Pancreas (tissue), 10 donors: ENCODE measurements around the gene MTR. TPM values are rescaled to one million over a fixed set of nuclear protein-coding genes. Genes with fewer than 3 reads are reported as not detected.

Source experiments
- ATAC-seq, 4 donors: fragments of 200-7000 bp; cut with Tn5 transposase; one replicate each; pipeline versions ENCODE4 v1.8.0 to v1.9.1; 2020; ENCODE audit warnings: mild to moderate bottlenecking in 4 of 4, moderate library complexity in 4 of 4
- DNase-seq, 6 donors: peaks; one replicate each; pipeline ENCODE4 v3.0.0-alpha.2; 2020
- FAIRE-seq: peaks from 2 replicates; lab custom pipeline; 2012; peaks lifted over from hg19 to GRCh38; lab: Jason Lieb, UNC
- H3K27ac ChIP-seq, 4 donors: fragments of 200-600 bp; sonication (generic); 1 replicate in 3 of 4; 2 replicates in 1 of 4; pipeline versions ENCODE4 v1.5.0 to v1.8.0; 2020
- H3K27me3 ChIP-seq, 4 donors: fragments of 200-600 bp; one replicate each; pipeline ENCODE4 v1.8.0; 2021
- H3K36me3 ChIP-seq, 3 donors: fragments of 200-600 bp; sonication (generic) in 1 of 3; one replicate each; pipeline versions ENCODE4 v1.5.0 to v1.8.0; 2020 to 2021
- H3K4me1 ChIP-seq, 3 donors: fragments of 200-600 bp; one replicate each; pipeline ENCODE4 v1.8.0; 2021
- H3K4me3 ChIP-seq, 4 donors: fragments of 200-600 bp; sonication (generic) in 2 of 4; one replicate each; pipeline versions ENCODE4 v1.5.0 to v1.8.0; 2020 to 2021
- H3K9me3 ChIP-seq, 4 donors: fragments of 200-600 bp; one replicate each; pipeline ENCODE4 v1.8.0; 2021
- WGBS, 2 donors: extraction: QIAGEN DNeasy Blood & Tissue Kit; methylation state at CpG; one replicate each; pipeline ENCODE4 v1.1.7; 2013; 5-methylcytosine and 5-hydroxymethylcytosine counted together
- intact Hi-C, 3 donors: fragments of 100-400 bp; cut with DNase I; formaldehyde crosslinking; loops; one replicate each; pipeline versions ENCODE4 v1.11.1 to v1.14.2; 2022
- polyA plus RNA-seq, 2 donors: library from polyadenylated mRNA; stranded (reverse); fragments of 200-250 nt; gene quantifications; one replicate each; pipeline ENCODE4 v1.2.3, GENCODE V29; 2013
- total RNA-seq, 6 donors: library from RNA; stranded (reverse); fragmentation: NEBNext Ultra II Directional in 4 of 6; extraction: Animal tissue kit (Norgen Biotek cat#: 25700) in 4 of 6; gene quantifications; one replicate each; pipeline versions ENCODE4 v1.2.1 to v1.2.4, GENCODE V29; 2021 to 2023
- TF ChIP-seq, protein P1 (sequence below), 4 donors: fragments of 200-600 bp; sonication (generic) in 3 of 4; IDR thresholded peaks; one replicate each; pipeline versions ENCODE4 v1.5.0 to v1.8.0; 2021; ENCODE audit warnings: antibody characterized with exemption in 4 of 4
- donor health status: healthy with polysubstance abuse.
- donor health status: DM: no; HTN: no; CAD: no; lungs with moderate emphysema.
- donor health status: DM: no; HTN: no; CAD: no.
- donor health status: control.
- donor health status: control.
- donor health status: Bipolar disorder and iron deficiency.
- donor health status: DM: yes; HTN: yes; CAD: no.
- donor health status: DM: no; HTN: no; CAD: no.
- donor health status: DM: no; HTN: no; CAD: no.
- donor health status: DM: yes; HTN: yes; CAD: no.

MTR gene
- total and polyA plus RNA-seq, 8 donors, result 8.1 to 29.1 (median 24.3) TPM

DNA sequence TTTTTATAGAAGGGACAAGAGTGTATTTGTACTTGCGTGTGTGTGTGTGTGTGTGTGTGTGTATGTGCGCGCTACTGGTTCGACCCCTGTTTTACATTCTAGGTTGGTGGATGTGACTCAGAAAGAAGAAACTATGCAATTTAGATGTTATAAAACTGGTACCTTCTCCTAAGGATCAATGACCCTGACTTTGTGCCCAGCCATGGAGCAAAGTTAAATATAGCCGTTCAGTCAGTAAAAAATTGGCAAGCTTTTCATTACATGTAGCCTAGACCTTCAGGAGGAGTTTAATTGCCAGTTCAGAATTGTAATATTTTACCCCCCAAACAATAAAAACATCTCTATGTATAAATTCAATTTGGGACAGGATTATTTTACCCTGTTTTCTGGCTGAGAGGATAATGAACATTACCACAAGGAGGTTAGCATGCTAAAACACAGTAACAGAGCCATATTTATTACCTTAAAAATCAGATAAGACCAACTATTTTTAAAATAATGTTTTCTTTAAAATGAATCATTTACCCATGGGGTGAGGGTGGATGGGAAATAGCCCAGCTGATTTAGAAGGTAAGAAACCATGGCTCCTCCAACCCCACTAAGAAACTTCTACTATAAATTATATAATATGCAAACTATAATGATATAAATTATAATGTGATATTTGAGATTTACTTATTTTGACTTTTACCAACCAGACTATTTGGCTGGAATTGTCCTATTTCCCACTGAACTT is 33.5 kb upstream of the MTR start:
- TF ChIP-seq, protein P1, sequence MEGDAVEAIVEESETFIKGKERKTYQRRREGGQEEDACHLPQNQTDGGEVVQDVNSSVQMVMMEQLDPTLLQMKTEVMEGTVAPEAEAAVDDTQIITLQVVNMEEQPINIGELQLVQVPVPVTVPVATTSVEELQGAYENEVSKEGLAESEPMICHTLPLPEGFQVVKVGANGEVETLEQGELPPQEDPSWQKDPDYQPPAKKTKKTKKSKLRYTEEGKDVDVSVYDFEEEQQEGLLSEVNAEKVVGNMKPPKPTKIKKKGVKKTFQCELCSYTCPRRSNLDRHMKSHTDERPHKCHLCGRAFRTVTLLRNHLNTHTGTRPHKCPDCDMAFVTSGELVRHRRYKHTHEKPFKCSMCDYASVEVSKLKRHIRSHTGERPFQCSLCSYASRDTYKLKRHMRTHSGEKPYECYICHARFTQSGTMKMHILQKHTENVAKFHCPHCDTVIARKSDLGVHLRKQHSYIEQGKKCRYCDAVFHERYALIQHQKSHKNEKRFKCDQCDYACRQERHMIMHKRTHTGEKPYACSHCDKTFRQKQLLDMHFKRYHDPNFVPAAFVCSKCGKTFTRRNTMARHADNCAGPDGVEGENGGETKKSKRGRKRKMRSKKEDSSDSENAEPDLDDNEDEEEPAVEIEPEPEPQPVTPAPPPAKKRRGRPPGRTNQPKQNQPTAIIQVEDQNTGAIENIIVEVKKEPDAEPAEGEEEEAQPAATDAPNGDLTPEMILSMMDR (IDR thresholded peaks at IDR 0.05), result no peak
- Histone ChIP-seq H3K4me3 (no peak overlapping the region), H3K4me1 (peaks cover 20 to 25% (median 23%) of the 10 kb centered on the region in 3 donors), H3K9me3 (no peaks in the 10 kb centered on the region), H3K27ac (peak overlapping the region in 2 of 4 donors; percentile 63 to 66), H3K36me3 (no peaks in the 10 kb centered on the region), H3K27me3 (no peaks in the 10 kb centered on the region)
- 33 to 49% methylated on average over 5 of the region's 5 CpGs for WGBS, 2 donors
- intact Hi-C loops, result no loop called here
- FAIRE-seq (no peak), DNase-seq (peak in 2 of 6 donors; percentile 36 to 40), ATAC-seq (peak; percentile 78 to 90 (median 84))

DNA sequence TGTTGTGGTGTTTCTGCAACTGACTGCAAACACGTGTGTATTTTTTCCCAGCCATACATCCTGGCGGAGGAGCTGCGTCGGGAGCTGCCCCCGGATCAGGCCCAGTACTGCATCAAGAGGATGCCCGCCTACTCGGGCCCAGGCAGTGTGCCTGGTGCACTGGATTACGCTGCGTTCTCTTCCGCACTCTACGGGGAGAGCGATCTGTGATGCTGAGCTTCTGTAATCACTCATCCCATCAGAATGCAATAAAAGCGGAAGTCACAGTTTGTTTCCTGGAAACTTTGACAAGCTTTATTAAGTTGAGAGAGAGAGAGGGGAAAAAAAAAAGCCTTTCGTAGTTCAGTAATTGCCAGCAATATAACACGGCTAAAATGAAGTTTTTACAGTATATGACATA is 32.7 kb upstream of the MTR start:
- intact Hi-C loops, result no loop called here
- WGBS, 2 donors, result 86 to 88% methylated on average over 15 of the region's 15 CpGs
- no peak overlapping the region for H3K4me3 ChIP-seq
- DNase-seq, result no peak
- no peaks in the 10 kb centered on the region for H3K9me3 ChIP-seq
- H3K27ac ChIP-seq, result peak overlapping the region in 2 of 4 donors; percentile 63 to 66
- TF ChIP-seq, protein P1 (IDR thresholded peaks at IDR 0.05), result no peak
- H3K4me1 ChIP-seq, result peaks cover 25 to 28% (median 25%) of the 10 kb centered on the region in 3 donors
- peak in 1 of 4 donors; percentile 32 for ATAC-seq
- no peaks in the 10 kb centered on the region for H3K27me3 ChIP-seq
- no peaks in the 10 kb centered on the region for H3K36me3 ChIP-seq
- FAIRE-seq, result no peak

- TF ChIP-seq, protein P1 (IDR thresholded peaks at IDR 0.05), result no peak
- no peak for DNase-seq
- intact Hi-C loops, result no loop called here
- no peak overlapping the region for H3K4me3 ChIP-seq
- no peaks in the 10 kb centered on the region for H3K27me3 ChIP-seq
- no peak for ATAC-seq
- H3K36me3 ChIP-seq, result no peaks in the 10 kb centered on the region
- 24 to 30% methylated on average over 6 of the region's 6 CpGs for WGBS, 2 donors
- no peak for FAIRE-seq
- H3K27ac ChIP-seq, result peak overlapping the region in 1 of 4 donors; percentile 45
- H3K4me1 ChIP-seq, result peaks cover 16 to 25% (median 23%) of the 10 kb centered on the region in 3 donors
- H3K9me3 ChIP-seq, result no peaks in the 10 kb centered on the region
These were observed 29.3 kb upstream of the MTR start for GRCh38 chr1:236765831-236766230.

DNA sequence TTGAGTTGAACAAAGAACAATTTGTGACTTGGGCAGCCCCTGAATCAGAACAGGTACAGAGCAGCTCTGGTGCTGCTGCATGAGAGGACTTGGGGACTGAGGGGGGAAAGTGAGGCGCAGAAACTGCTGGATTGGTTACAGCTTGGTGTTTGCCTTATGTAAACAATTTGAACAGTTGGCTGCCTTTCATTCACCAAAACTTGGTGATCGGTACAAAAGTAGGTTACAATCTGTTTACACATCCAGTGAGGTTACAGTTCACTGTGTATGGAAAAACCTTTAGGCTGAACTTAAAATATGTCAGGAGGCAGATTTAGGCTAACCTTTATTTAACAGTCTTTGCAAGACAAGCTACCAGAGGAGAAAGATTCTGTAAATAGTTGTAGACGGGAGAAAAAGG is 28.6 kb upstream of the MTR start:
- Histone ChIP-seq H3K36me3 (no peaks in the 10 kb centered on the region), H3K9me3 (no peaks in the 10 kb centered on the region), H3K4me1 (peaks cover 10 to 22% (median 20%) of the 10 kb centered on the region in 3 donors), H3K27ac (peak overlapping the region in 2 of 4 donors; percentile 45 to 47), H3K4me3 (no peak overlapping the region), H3K27me3 (no peaks in the 10 kb centered on the region)
- ATAC-seq, result peak; percentile 22 to 73 (median 58)
- no peak for DNase-seq
- TF ChIP-seq, protein P1 (IDR thresholded peaks at IDR 0.05), result no peak
- WGBS, 2 donors, result 21 to 27% methylated on average over 3 of the region's 3 CpGs
- intact Hi-C loops, result no loop called here
- no peak for FAIRE-seq

GRCh38 chr1:236767276-236767675 is 27.8 kb upstream of the MTR start:
- DNase-seq, result no peak
- TF ChIP-seq, protein P1 (IDR thresholded peaks at IDR 0.05), result no peak
- WGBS, 2 donors, result 38 to 44% methylated on average over 6 of the region's 6 CpGs
- Histone ChIP-seq H3K27me3 (no peaks in the 10 kb centered on the region), H3K4me1 (peaks cover 2 to 15% (median 13%) of the 10 kb centered on the region in 3 donors), H3K9me3 (no peaks in the 10 kb centered on the region), H3K27ac (peak overlapping the region in 1 of 4 donors; percentile 45), H3K4me3 (no peak overlapping the region), H3K36me3 (no peaks in the 10 kb centered on the region)
- intact Hi-C loops, result no loop called here
- FAIRE-seq, result no peak
- ATAC-seq, result no peak
